K562 (cell line): ENCODE measurements around the gene CEP78.

Experiments used
- CEBPB ChIP-seq: fragments of 450-650 bp; IDR thresholded peaks from 2 replicates; pipeline ENCODE4 v1.6.1; 2016; ENCODE audit warnings: missing genetic modification characterization, missing compliant biosample characterization
- CHCHD3 ChIP-seq: fragments of 250-450 bp; sonication (Bioruptor Pico); IDR thresholded peaks from 2 replicates; pipeline ENCODE4 v2.1.2; 2022; ENCODE audit warnings: mild to moderate bottlenecking
- EHMT2 ChIP-seq: fragments of 450-650 bp; IDR thresholded peaks from 2 replicates; pipeline ENCODE4 v1.6.1; 2018; ENCODE audit warnings: antibody characterized with exemption
- ELF1 ChIP-seq: fragments of 200-800 bp; sonication (Bioruptor generic); IDR thresholded peaks from 2 replicates; pipeline ENCODE4 v1.6.1; 2016; ENCODE audit warnings: missing genetic modification characterization, missing compliant biosample characterization
- FOXM1 ChIP-seq, 2 experiments: fragments of 450-650 bp in 1 of 2; sonication (generic) in 1 of 2; formaldehyde crosslinking in 1 of 2; IDR thresholded peaks; 2 replicates each; pipeline versions ENCODE4 v1.6.1 to v1.9.0; 2017 to 2022; ENCODE audit warnings: low read depth in 2 of 2, mild to moderate bottlenecking in 2 of 2, missing genetic modification reagents in 1 of 2, moderate library complexity in 1 of 2
- KLF16 ChIP-seq: IDR thresholded peaks from 2 replicates; pipeline ENCODE4 v1.6.1; 2016; ENCODE audit warnings: antibody characterized with exemption
- NR2F6 ChIP-seq: fragments of 450-650 bp; formaldehyde crosslinking; IDR thresholded peaks from 2 replicates; pipeline ENCODE4 v1.4.0; 2020; ENCODE audit warnings: mild to moderate bottlenecking
- NR3C1 ChIP-seq: sonication (generic); formaldehyde crosslinking; IDR thresholded peaks from 2 replicates; pipeline ENCODE4 v1.8.1; 2022; ENCODE audit warnings: missing genetic modification reagents
- SP1 ChIP-seq: sonication (generic); formaldehyde crosslinking; IDR thresholded peaks from 2 replicates; pipeline ENCODE4 v1.8.1; 2022; ENCODE audit warnings: mild to moderate bottlenecking, missing genetic modification reagents
- SP2 ChIP-seq: IDR thresholded peaks from 2 replicates; pipeline ENCODE4 v1.6.1; 2011; ENCODE audit warnings: mild to moderate bottlenecking, low read depth, low read length, moderate library complexity; ENCODE audit not compliant: poor library complexity, severe bottlenecking; ENCODE audit errors: extremely low read depth
- ZNF586 ChIP-seq: fragments of 450-650 bp; formaldehyde crosslinking; conservative IDR thresholded peaks from 2 replicates; pipeline ENCODE4 v1.4.0; 2020; ENCODE audit warnings: mild to moderate bottlenecking, moderate library complexity

DNA sequence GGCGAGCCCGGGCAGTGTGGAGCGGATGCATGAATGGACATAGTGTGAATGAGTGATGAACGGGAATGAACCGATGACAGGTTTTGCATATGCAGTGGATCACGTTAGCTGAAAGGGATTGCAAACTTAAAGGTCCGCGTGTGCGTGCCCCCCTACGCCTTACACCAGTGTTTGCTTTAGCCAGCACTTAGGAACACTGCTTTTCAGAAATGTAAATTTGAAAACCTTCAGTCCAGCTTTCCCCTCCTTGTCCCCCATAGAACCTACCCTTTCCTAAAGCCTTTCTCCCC is 61.7 kb downstream of the CEP78 start:
- TF ChIP-seq CEBPB (tag), result no peak
- TF ChIP-seq SP1 (CRISPR knock-in tag), result no peak
- no peak for TF ChIP-seq NR3C1 (CRISPR knock-in tag)
- TF ChIP-seq KLF16, result no peak
- no peak for TF ChIP-seq FOXM1 (IDR thresholded peaks at IDR 0.05; ENCODE audit: low read depth)
- TF ChIP-seq FOXM1 (CRISPR knock-in tag; IDR thresholded peaks at IDR 0.05; ENCODE audit: low read depth), result no peak
- no peak for TF ChIP-seq ZNF586 (CRISPR knock-in tag)
- no peak for TF ChIP-seq NR2F6 (CRISPR knock-in tag)
- TF ChIP-seq EHMT2, result no peak
- no peak for TF ChIP-seq SP2
- no peak for TF ChIP-seq CHCHD3 (CRISPR knock-in tag)
- TF ChIP-seq ELF1 (tag), result no peak
